HEK293 (cell line): ENCODE data around the gene PLA2G5.

Experiments
- CTCF ChIA-PET: fragments of 350-600 bp; formaldehyde crosslinking; extraction: SDS; loops from one replicate; lab custom pipeline; 2021; ENCODE audit warnings: antibody characterized with exemption; lab: Yijun Ruan, JAX
- POLR2A ChIA-PET: fragments of 300-600 bp; formaldehyde crosslinking; extraction: SDS; loops from one replicate; lab custom pipeline; 2020; ENCODE audit warnings: antibody characterized with exemption, inconsistent platforms; lab: Yijun Ruan, JAX
- H3K27ac ChIP-seq: fragments of 200-500 bp; sonication (Bioruptor generic); 2 replicates; pipeline ENCODE4 v1.5.1; 2014; ENCODE audit warnings: low read depth, low read length, control low read depth, inconsistent platforms; ENCODE audit errors: extremely low read depth
- H3K36me3 ChIP-seq, 2 experiments: fragments of 200-500 bp in 1 of 2; sonication (Bioruptor generic) in 1 of 2; 1 replicate in 1 of 2; 2 replicates in 1 of 2; pipeline ENCODE4 v1.5.1; 2014 to 2017; ENCODE audit warnings: inconsistent platforms in 2 of 2, low read length in 2 of 2; ENCODE audit not compliant: control insufficient read depth in 2 of 2, insufficient read depth in 1 of 2
- H3K4me1 ChIP-seq: fragments of 200-500 bp; sonication (Bioruptor generic); 2 replicates; pipeline ENCODE4 v1.5.1; 2014; ENCODE audit warnings: mild to moderate bottlenecking, low read length, inconsistent platforms; ENCODE audit not compliant: control insufficient read depth, insufficient read depth
- H3K4me3 ChIP-seq: 2 replicates; pipeline ENCODE4 v1.5.1; 2011; ENCODE audit warnings: low read depth, mild to moderate bottlenecking, control low read depth, low read length, moderate library complexity
- H3K9me3 ChIP-seq: fragments of 200-500 bp; sonication (Bioruptor generic); 2 replicates; pipeline ENCODE4 v1.5.1; 2014; ENCODE audit warnings: low read depth, low read length, inconsistent platforms; ENCODE audit not compliant: control insufficient read depth, insufficient read depth
- BCL11A ChIP-seq: fragments of 450-650 bp; formaldehyde crosslinking; IDR thresholded peaks from 2 replicates; pipeline ENCODE4 v1.5.1; 2016; ENCODE audit warnings: low read depth, missing biosample characterization, missing genetic modification characterization
- BCL11B ChIP-seq: fragments of 450-650 bp; formaldehyde crosslinking; IDR thresholded peaks from 2 replicates; pipeline ENCODE4 v1.5.1; 2016; ENCODE audit warnings: low read depth, missing biosample characterization, missing genetic modification characterization
- GLIS1 ChIP-seq: fragments of 450-650 bp; formaldehyde crosslinking; IDR thresholded peaks from 2 replicates; pipeline ENCODE4 v1.5.1; 2016; ENCODE audit warnings: missing biosample characterization, missing genetic modification characterization
- HOXD13 ChIP-seq: sonication (generic); formaldehyde crosslinking; IDR thresholded peaks from 2 replicates; pipeline ENCODE4 v1.8.0; 2022; ENCODE audit warnings: missing genetic modification reagents, borderline replicate concordance
- REPIN1 ChIP-seq: fragments of 450-650 bp; formaldehyde crosslinking; IDR thresholded peaks from 2 replicates; pipeline ENCODE4 v1.5.1; 2017; ENCODE audit warnings: missing biosample characterization, missing genetic modification characterization, low read depth
- SCRT2 ChIP-seq: fragments of 450-650 bp; formaldehyde crosslinking; IDR thresholded peaks from 2 replicates; pipeline ENCODE4 v1.5.1; 2016; ENCODE audit warnings: missing biosample characterization, missing genetic modification characterization
- ZNF175 ChIP-seq: fragments of 450-650 bp; formaldehyde crosslinking; IDR thresholded peaks from 2 replicates; pipeline ENCODE4 v1.5.1; 2016; ENCODE audit warnings: missing biosample characterization, missing genetic modification characterization
- ZNF214 ChIP-seq: fragments of 450-650 bp; formaldehyde crosslinking; IDR thresholded peaks from 2 replicates; pipeline ENCODE4 v1.5.1; 2017; ENCODE audit warnings: missing biosample characterization, mild to moderate bottlenecking, missing genetic modification characterization, borderline replicate concordance
- ZNF239 ChIP-seq: fragments of 450-650 bp; formaldehyde crosslinking; IDR thresholded peaks from 2 replicates; pipeline ENCODE4 v1.5.1; 2016; ENCODE audit warnings: missing biosample characterization, missing genetic modification characterization
- ZNF423 ChIP-seq: fragments of 450-650 bp; formaldehyde crosslinking; IDR thresholded peaks from 2 replicates; pipeline ENCODE4 v1.5.1; 2016; ENCODE audit warnings: missing biosample characterization, missing genetic modification characterization
- ZNF560 ChIP-seq: fragments of 450-650 bp; formaldehyde crosslinking; IDR thresholded peaks from 2 replicates; pipeline ENCODE4 v1.5.1; 2017; ENCODE audit warnings: missing biosample characterization, missing genetic modification characterization, borderline replicate concordance
- ZNF571 ChIP-seq: fragments of 450-650 bp; formaldehyde crosslinking; IDR thresholded peaks from 2 replicates; pipeline ENCODE4 v1.5.0; 2017; ENCODE audit warnings: missing biosample characterization, missing genetic modification characterization
- ZNF610 ChIP-seq: fragments of 450-650 bp; formaldehyde crosslinking; IDR thresholded peaks from 2 replicates; pipeline ENCODE4 v1.5.1; 2016; ENCODE audit warnings: missing biosample characterization, missing genetic modification characterization, borderline replicate concordance
- ZNF654 ChIP-seq: fragments of 450-650 bp; formaldehyde crosslinking; IDR thresholded peaks from 2 replicates; pipeline ENCODE4 v1.5.1; 2016; ENCODE audit warnings: low read depth, missing biosample characterization, missing genetic modification characterization
- ZNF670 ChIP-seq: fragments of 450-650 bp; formaldehyde crosslinking; IDR thresholded peaks from 2 replicates; pipeline ENCODE4 v1.5.1; 2016; ENCODE audit warnings: missing biosample characterization, missing genetic modification characterization, low read depth
- ZNF747 ChIP-seq: fragments of 450-650 bp; formaldehyde crosslinking; IDR thresholded peaks from 2 replicates; pipeline ENCODE4 v1.5.1; 2016; ENCODE audit warnings: missing biosample characterization, missing genetic modification characterization
- ZNF768 ChIP-seq: fragments of 450-650 bp; formaldehyde crosslinking; IDR thresholded peaks from 2 replicates; pipeline ENCODE4 v1.5.1; 2018; ENCODE audit warnings: missing biosample characterization, mild to moderate bottlenecking, missing genetic modification characterization
- ZNF792 ChIP-seq: fragments of 450-650 bp; formaldehyde crosslinking; IDR thresholded peaks from 2 replicates; pipeline ENCODE4 v1.5.1; 2016; ENCODE audit warnings: missing biosample characterization, missing genetic modification characterization
- ZNF837 ChIP-seq: fragments of 450-650 bp; formaldehyde crosslinking; IDR thresholded peaks from 2 replicates; pipeline ENCODE4 v1.5.1; 2016; ENCODE audit warnings: missing biosample characterization, missing genetic modification characterization
- ZSCAN16 ChIP-seq: fragments of 450-650 bp; formaldehyde crosslinking; IDR thresholded peaks from 2 replicates; pipeline ENCODE4 v1.5.1; 2016; ENCODE audit warnings: missing biosample characterization, missing genetic modification characterization
- TF ChIP-seq, protein P1 (sequence below): fragments of 450-650 bp; formaldehyde crosslinking; IDR thresholded peaks from 2 replicates; pipeline ENCODE4 v1.5.1; 2016; ENCODE audit warnings: missing biosample characterization, missing genetic modification characterization
- TF ChIP-seq, protein P2 (sequence below): fragments of 450-650 bp; formaldehyde crosslinking; IDR thresholded peaks from 2 replicates; pipeline ENCODE4 v1.5.1; 2016; ENCODE audit warnings: missing biosample characterization, missing genetic modification characterization

The PLA2G5 gene

DNA sequence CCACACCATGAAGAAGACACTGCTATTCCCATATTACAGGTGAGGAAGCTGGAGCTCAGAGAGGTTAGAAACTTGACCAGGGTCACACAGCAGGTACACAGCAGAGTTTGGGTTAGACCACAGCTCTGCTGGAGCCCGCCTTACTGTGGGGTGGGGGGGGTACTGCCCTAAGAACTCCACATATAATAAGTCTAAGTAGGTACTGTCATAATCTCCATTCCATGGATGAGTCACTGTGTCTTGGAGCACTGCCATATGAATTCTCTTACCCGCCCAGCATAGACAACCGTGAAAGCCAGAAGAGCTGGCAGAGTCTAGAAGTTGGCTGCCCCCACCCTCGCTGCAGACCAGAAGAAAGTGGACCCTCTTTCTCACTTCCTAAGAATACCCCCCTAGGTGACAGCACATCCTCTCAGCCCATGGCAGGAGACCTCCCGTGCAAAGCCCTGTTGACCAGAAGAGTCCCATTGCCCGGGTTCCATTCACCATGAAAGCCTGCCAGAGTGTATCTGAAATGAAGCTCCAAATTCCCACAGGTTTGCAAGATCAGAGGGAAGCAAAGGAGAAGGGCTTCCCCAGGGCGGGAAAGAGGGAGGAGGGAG, 54.6 kb downstream of the PLA2G5 start (continued):
- TF ChIP-seq ZNF654 (tag by site-specific recombination) (no peak), ZNF214 (tag by site-specific recombination) (no peak), REPIN1 (tag by site-specific recombination) (no peak), ZNF747 (tag by site-specific recombination) (no peak), ZNF560 (tag by site-specific recombination) (no peak), ZNF837 (no peak), ZNF175 (tag by site-specific recombination) (no peak), ZNF792 (tag by site-specific recombination) (no peak), HOXD13 (CRISPR knock-in tag) (no peak), ZNF768 (tag by site-specific recombination) (peak; percentile 98), BCL11A (tag by site-specific recombination) (no peak), ZNF670 (tag by site-specific recombination) (no peak), ZNF571 (tag by site-specific recombination) (no peak), ZNF610 (tag by site-specific recombination) (no peak), SCRT2 (no peak), GLIS1 (no peak), ZNF239 (no peak), BCL11B (tag by site-specific recombination) (no peak), ZNF423 (tag by site-specific recombination) (no peak)
- TF ChIP-seq, protein P1, sequence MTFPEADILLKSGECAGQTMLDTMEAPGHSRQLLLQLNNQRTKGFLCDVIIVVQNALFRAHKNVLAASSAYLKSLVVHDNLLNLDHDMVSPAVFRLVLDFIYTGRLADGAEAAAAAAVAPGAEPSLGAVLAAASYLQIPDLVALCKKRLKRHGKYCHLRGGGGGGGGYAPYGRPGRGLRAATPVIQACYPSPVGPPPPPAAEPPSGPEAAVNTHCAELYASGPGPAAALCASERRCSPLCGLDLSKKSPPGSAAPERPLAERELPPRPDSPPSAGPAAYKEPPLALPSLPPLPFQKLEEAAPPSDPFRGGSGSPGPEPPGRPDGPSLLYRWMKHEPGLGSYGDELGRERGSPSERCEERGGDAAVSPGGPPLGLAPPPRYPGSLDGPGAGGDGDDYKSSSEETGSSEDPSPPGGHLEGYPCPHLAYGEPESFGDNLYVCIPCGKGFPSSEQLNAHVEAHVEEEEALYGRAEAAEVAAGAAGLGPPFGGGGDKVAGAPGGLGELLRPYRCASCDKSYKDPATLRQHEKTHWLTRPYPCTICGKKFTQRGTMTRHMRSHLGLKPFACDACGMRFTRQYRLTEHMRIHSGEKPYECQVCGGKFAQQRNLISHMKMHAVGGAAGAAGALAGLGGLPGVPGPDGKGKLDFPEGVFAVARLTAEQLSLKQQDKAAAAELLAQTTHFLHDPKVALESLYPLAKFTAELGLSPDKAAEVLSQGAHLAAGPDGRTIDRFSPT (tag by site-specific recombination): no peak
- TF ChIP-seq, protein P2, sequence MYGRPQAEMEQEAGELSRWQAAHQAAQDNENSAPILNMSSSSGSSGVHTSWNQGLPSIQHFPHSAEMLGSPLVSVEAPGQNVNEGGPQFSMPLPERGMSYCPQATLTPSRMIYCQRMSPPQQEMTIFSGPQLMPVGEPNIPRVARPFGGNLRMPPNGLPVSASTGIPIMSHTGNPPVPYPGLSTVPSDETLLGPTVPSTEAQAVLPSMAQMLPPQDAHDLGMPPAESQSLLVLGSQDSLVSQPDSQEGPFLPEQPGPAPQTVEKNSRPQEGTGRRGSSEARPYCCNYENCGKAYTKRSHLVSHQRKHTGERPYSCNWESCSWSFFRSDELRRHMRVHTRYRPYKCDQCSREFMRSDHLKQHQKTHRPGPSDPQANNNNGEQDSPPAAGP (tag by site-specific recombination): peak; percentile 56; the same call in 1 of the 2 replicates

DNA sequence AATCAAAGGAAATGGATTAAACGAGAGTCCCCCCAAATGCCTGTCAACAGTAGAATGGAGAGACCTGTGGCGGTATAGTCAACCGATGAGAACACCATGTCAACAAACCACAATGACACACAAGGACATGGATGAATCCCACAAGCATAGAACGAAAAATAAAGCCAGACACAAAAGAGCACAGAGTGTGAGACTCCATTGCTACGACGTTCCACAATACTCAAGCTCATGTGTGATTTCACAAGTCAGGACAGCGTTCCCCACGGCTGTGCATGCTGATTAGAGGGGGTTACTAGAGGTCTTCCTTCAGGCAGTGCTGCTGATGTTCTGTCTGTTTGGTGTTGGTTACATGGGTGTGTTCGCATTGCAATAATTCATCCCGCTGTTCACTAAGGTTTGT, 55.1 kb downstream of the PLA2G5 start:
- ChIA-PET CTCF (interaction anchor here (0.6 to 1.2 kb wide), 4 partner anchors 23 to 506 kb away, joined by 3 to 5 read pairs (median 3); no protein-coding TSS in a partner anchor), POLR2A (no interaction called here)
- no peak overlapping the region for H3K27ac ChIP-seq
- no peak for TF ChIP-seq ZSCAN16 (tag by site-specific recombination)
- 0 out of 2 replicates have a peak, but pooled peaks have one; percentile 13 for TF ChIP-seq SCRT2
- H3K36me3 ChIP-seq: no peaks in the 10 kb centered on the region
- H3K4me1 ChIP-seq: no peaks in the 10 kb centered on the region
- H3K9me3 ChIP-seq: no peaks in the 10 kb centered on the region
- no peak overlapping the region for H3K4me3 ChIP-seq
